Panc1 (cell line): ENCODE results near the gene LEAP2.

Experiments used
- POLR2AphosphoS5 ChIP-seq: IDR thresholded peaks from 2 replicates; pipeline ENCODE4 v1.6.1; 2012; ENCODE audit warnings: mild to moderate bottlenecking, low read depth, low read length, moderate library complexity
- TCF7L2 ChIP-seq: IDR thresholded peaks from 2 replicates; pipeline ENCODE4 v1.6.1; 2011; ENCODE audit warnings: mild to moderate bottlenecking, low read depth, low read length, inconsistent platforms
- TF ChIP-seq, protein P1 (sequence below): fragments of 450-650 bp; IDR thresholded peaks from 2 replicates; pipeline ENCODE4 v1.5.1; 2017; ENCODE audit warnings: mild to moderate bottlenecking

DNA sequence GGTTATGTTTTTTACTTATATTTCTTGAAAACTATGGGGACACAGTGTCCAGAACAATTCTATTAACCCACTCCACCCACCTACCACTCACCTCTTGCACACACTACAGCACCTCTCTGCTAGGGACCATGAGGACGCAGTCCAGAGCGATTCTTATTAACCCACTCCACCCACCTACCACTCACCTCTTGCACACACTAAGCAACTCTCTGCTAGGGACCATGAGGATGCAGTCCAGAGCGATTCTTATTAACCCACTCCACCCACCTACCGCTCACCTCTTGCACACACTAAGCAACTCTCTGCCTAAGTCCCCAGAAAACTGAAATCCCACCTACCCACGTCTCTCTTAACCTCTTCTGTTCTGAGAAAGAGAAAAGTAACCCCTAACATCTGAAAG is 40.9 kb upstream of the LEAP2 start:
- TF ChIP-seq, protein P1, sequence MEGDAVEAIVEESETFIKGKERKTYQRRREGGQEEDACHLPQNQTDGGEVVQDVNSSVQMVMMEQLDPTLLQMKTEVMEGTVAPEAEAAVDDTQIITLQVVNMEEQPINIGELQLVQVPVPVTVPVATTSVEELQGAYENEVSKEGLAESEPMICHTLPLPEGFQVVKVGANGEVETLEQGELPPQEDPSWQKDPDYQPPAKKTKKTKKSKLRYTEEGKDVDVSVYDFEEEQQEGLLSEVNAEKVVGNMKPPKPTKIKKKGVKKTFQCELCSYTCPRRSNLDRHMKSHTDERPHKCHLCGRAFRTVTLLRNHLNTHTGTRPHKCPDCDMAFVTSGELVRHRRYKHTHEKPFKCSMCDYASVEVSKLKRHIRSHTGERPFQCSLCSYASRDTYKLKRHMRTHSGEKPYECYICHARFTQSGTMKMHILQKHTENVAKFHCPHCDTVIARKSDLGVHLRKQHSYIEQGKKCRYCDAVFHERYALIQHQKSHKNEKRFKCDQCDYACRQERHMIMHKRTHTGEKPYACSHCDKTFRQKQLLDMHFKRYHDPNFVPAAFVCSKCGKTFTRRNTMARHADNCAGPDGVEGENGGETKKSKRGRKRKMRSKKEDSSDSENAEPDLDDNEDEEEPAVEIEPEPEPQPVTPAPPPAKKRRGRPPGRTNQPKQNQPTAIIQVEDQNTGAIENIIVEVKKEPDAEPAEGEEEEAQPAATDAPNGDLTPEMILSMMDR = no peak
- TF ChIP-seq TCF7L2 (no peak), POLR2AphosphoS5 (no peak)
